HCT116 (cell line): ENCODE measurements around the gene SLC34A3. TPM values are rescaled to one million over a fixed set of nuclear protein-coding genes. Genes with fewer than 3 reads are reported as not detected.

Experiments
- ATAC-seq: fragments of 200-7000 bp; cut with Tn5 transposase; 2 replicates; pipeline ENCODE4 v1.9.1; 2020; ENCODE audit warnings: mild to moderate bottlenecking, moderate library complexity
- BruUV-seq: library from RNA; stranded (reverse); fragments of 400-500 nt; replicated peaks from 2 replicates; lab custom pipeline; 2021; lab: Mats Ljungman, UMichigan
- CTCF ChIA-PET: fragments of 300-600 bp; sonication (Branson Sonifier 250); formaldehyde crosslinking; loops from one replicate; lab custom pipeline; 2021; ENCODE audit warnings: antibody characterized with exemption; lab: Charles Lee
- POLR2A ChIA-PET: fragments of 300-600, 350-600 bp; sonication (Branson Sonifier 250); formaldehyde crosslinking; loops from one replicate; lab custom pipeline; 2021; ENCODE audit warnings: antibody characterized with exemption; lab: Charles Lee
- RAD21 ChIA-PET, 2 experiments: fragments of 300-600 bp; sonication (Branson Sonifier 250); formaldehyde crosslinking; loops; one replicate each; lab custom pipeline; 2023; ENCODE audit warnings: low total read pairs in 2 of 2; ENCODE audit not compliant: uncharacterized antibody in 2 of 2, unreplicated experiment in 2 of 2, low non-redundant PET in 1 of 2; lab: Charles Lee
- DNase-seq: peaks from one replicate; pipeline ENCODE4 v3.0.0-alpha.2; 2010; ENCODE audit warnings: low read depth, low spot score
- H2AFZ ChIP-seq: fragments of 200-600 bp; shearing (Covaris generic), sonication (generic); 2 replicates; pipeline ENCODE4 v1.6.1; 2017; ENCODE audit warnings: low read depth, mixed run types, mixed read lengths, antibody characterized with exemption, low read length; ENCODE audit not compliant: poor library complexity, severe bottlenecking
- H3K27ac ChIP-seq: 2 replicates; pipeline ENCODE4 v1.5.1; 2012; ENCODE audit warnings: low read depth, low read length
- H3K27me3 ChIP-seq: fragments of 200-600 bp; sonication (generic); 2 replicates; pipeline ENCODE4 v1.6.1; 2016; ENCODE audit warnings: mixed run types, low read length, mixed read lengths; ENCODE audit not compliant: insufficient read depth
- H3K36me3 ChIP-seq, 2 experiments: fragments of 200-500 bp in 1 of 2; fragments of 200-600 bp in 1 of 2; sonication (Bioruptor generic) in 1 of 2; sonication (generic) in 1 of 2; 2 replicates each; pipeline versions ENCODE4 v1.5.1 to v1.6.1; 2014 to 2016; ENCODE audit warnings: low read length in 2 of 2, inconsistent platforms in 1 of 2, mixed read lengths in 1 of 2, mixed run types in 1 of 2; ENCODE audit not compliant: insufficient read depth in 2 of 2, control insufficient read depth in 1 of 2
- H3K4me1 ChIP-seq, 2 experiments: fragments of 200-600 bp in 1 of 2; sonication (generic) in 1 of 2; 2 replicates each; pipeline versions ENCODE4 v1.5.1 to v1.6.1; 2012 to 2017; ENCODE audit warnings: low read length in 2 of 2, inconsistent platforms in 1 of 2, mild to moderate bottlenecking in 1 of 2, mixed read lengths in 1 of 2, mixed run types in 1 of 2, moderate library complexity in 1 of 2; ENCODE audit not compliant: insufficient read depth in 2 of 2, control insufficient read depth in 1 of 2
- H3K4me2 ChIP-seq: fragments of 200-600 bp; sonication (generic); 2 replicates; pipeline ENCODE4 v1.6.1; 2017; ENCODE audit warnings: mixed run types, low read length, mixed read lengths
- H3K4me3 ChIP-seq, 2 experiments: fragments of 200-600 bp in 1 of 2; sonication (generic) in 1 of 2; replicated peaks in 1 of 2; 2 replicates each; pipeline ENCODE4 v1.5.1; 2011 to 2016; ENCODE audit warnings: low read length in 2 of 2, control low read depth in 1 of 2, low read depth in 1 of 2, mild to moderate bottlenecking in 1 of 2, mixed read lengths in 1 of 2, mixed run types in 1 of 2
- H3K79me2 ChIP-seq: fragments of 200-600 bp; sonication (generic); 2 replicates; pipeline ENCODE4 v1.6.1; 2017; ENCODE audit warnings: mild to moderate bottlenecking, mixed run types, low read length, moderate library complexity, mixed read lengths; ENCODE audit not compliant: insufficient read depth
- H3K9ac ChIP-seq: fragments of 200-600 bp; sonication (generic); 2 replicates; pipeline ENCODE4 v1.6.1; 2016; ENCODE audit warnings: low read length, mixed read lengths
- H3K9me2 ChIP-seq: fragments of 200-600 bp; sonication (generic), shearing (Covaris generic); 2 replicates; pipeline ENCODE4 v1.6.1; 2017; ENCODE audit warnings: mixed run types, mild to moderate bottlenecking, moderate library complexity; ENCODE audit not compliant: insufficient read depth
- H3K9me3 ChIP-seq, 2 experiments: fragments of 200-500 bp in 1 of 2; fragments of 200-600 bp in 1 of 2; sonication (Bioruptor generic) in 1 of 2; sonication (generic) in 1 of 2; 2 replicates each; pipeline ENCODE4 v1.6.1; 2014 to 2017; ENCODE audit warnings: low read length in 2 of 2, mixed read lengths in 2 of 2, inconsistent platforms in 1 of 2, low read depth in 1 of 2, mild to moderate bottlenecking in 1 of 2, mixed run types in 1 of 2, moderate library complexity in 1 of 2; ENCODE audit not compliant: control insufficient read depth in 1 of 2, insufficient read depth in 1 of 2
- H4K20me1 ChIP-seq: fragments of 200-600 bp; sonication (generic), shearing (Covaris generic); 2 replicates; pipeline ENCODE4 v1.6.1; 2017; ENCODE audit warnings: mixed run types, mild to moderate bottlenecking, moderate library complexity; ENCODE audit not compliant: insufficient read depth
- ATF3 ChIP-seq: IDR thresholded peaks from 2 replicates; pipeline ENCODE4 v1.6.1; 2012
- CBX3 ChIP-seq: IDR thresholded peaks from 2 replicates; pipeline ENCODE4 v1.6.1; 2012; ENCODE audit warnings: low read depth
- CEBPB ChIP-seq: IDR thresholded peaks from 2 replicates; pipeline ENCODE4 v1.6.1; 2012; ENCODE audit warnings: low read depth
- EGR1 ChIP-seq: IDR thresholded peaks from 2 replicates; pipeline ENCODE4 v1.6.1; 2012; ENCODE audit warnings: low read depth
- EZH2 ChIP-seq: fragments of 200-600 bp; sonication (generic); IDR thresholded peaks from 2 replicates; pipeline ENCODE4 v1.6.1; 2017; ENCODE audit warnings: antibody characterized with exemption, mixed run types
- FOSL1 ChIP-seq: IDR thresholded peaks from 2 replicates; pipeline ENCODE4 v1.6.1; 2012; ENCODE audit warnings: low read depth
- JUND ChIP-seq: IDR thresholded peaks from 2 replicates; pipeline ENCODE4 v1.6.1; 2012
- POLR2A ChIP-seq: IDR thresholded peaks from 2 replicates; pipeline ENCODE4 v1.7.0; 2011; ENCODE audit warnings: borderline replicate concordance; ENCODE audit not compliant: insufficient read depth, insufficient read length; ENCODE audit errors: extremely low read depth
- POLR2AphosphoS5 ChIP-seq: IDR thresholded peaks from 2 replicates; pipeline ENCODE4 v1.6.1; 2011; ENCODE audit warnings: mild to moderate bottlenecking, low read depth, low read length, moderate library complexity
- SP1 ChIP-seq: IDR thresholded peaks from 2 replicates; pipeline ENCODE4 v1.6.1; 2012; ENCODE audit warnings: low read depth
- SRF ChIP-seq: IDR thresholded peaks from 2 replicates; pipeline ENCODE4 v1.6.1; 2012; ENCODE audit warnings: low read depth
- TCF7L2 ChIP-seq: IDR thresholded peaks from 2 replicates; pipeline ENCODE4 v1.7.0; 2011; ENCODE audit warnings: borderline replicate concordance, inconsistent platforms; ENCODE audit not compliant: insufficient read depth, insufficient read length; ENCODE audit errors: extremely low read depth
- YY1 ChIP-seq: IDR thresholded peaks from 2 replicates; pipeline ENCODE4 v1.6.1; 2011; ENCODE audit warnings: low read length, low read depth, moderate library complexity, mild to moderate bottlenecking; ENCODE audit not compliant: insufficient replicate concordance; ENCODE audit errors: extremely low read depth
- ZBTB33 ChIP-seq: IDR thresholded peaks from 2 replicates; pipeline ENCODE4 v1.6.1; 2011; ENCODE audit warnings: mild to moderate bottlenecking, low read length, moderate library complexity; ENCODE audit not compliant: insufficient replicate concordance; ENCODE audit errors: extremely low read depth
- ZFX ChIP-seq: fragments of 450-650 bp; IDR thresholded peaks from 2 replicates; pipeline ENCODE4 v1.6.1; 2017
- intact Hi-C: fragments of 100-400 bp; cut with micrococcal nuclease; formaldehyde crosslinking; loops from 2 replicates; pipeline ENCODE4 v1.10.0; 2022
- total RNA-seq: library from RNA; stranded (reverse); gene quantifications from one replicate; pipeline ENCODE4 v1.2.1, GENCODE V29; 2021; ENCODE audit not compliant: unreplicated experiment

SLC34A3 gene
- total RNA-seq, 1 experiment from 2014 or later = 0.15 TPM

GRCh38 chr9:137225699-137226331 lies 4.9 kb upstream of the SLC34A3 start:
- no TSS peak for BruUV-seq
- peaks cover 44 to 72% of the 10 kb centered on the region in 2 experiments for H3K4me1 ChIP-seq
- no peak overlapping the region for H3K4me3 ChIP-seq
- no peak for DNase-seq
- H3K9ac ChIP-seq = peak overlapping the region; percentile 97
- ChIA-PET CTCF (interaction anchor here (1.2 to 4.7 kb wide), 6 partner anchors 12 to 197 kb away, joined by 4 to 43 read pairs (median 14); partner anchors contain the start of genes ANAPC2 and SSNA1), POLR2A (interaction anchor here (1.1 to 2.5 kb wide), 6 partner anchors 9 to 63 kb away, joined by 3 to 16 read pairs (median 6); partner anchors contain the start of genes ANAPC2, SSNA1, TPRN and TUBB4B), RAD21 (interaction anchor here (1.8 to 1.9 kb wide), 2 partner anchors 37 kb away, joined by 7 to 9 read pairs; partner anchors contain the start of genes ANAPC2 (in 2 of the 2) and SSNA1 (in 2 of the 2))
- H3K27me3 ChIP-seq = no peaks in the 10 kb centered on the region
- H3K4me2 ChIP-seq = peak overlapping the region; percentile 99
- no peaks in the 10 kb centered on the region for H3K9me3 ChIP-seq
- intact Hi-C loops = loop anchor here (5.0 to 10.0 kb wide), 3 partner anchors 39 to 441 kb away; partner anchors contain the start of genes ANAPC2, NPDC1 and SSNA1
- H4K20me1 ChIP-seq = no peaks in the 10 kb centered on the region
- H2AFZ ChIP-seq = no peak overlapping the region
- no peaks in the 10 kb centered on the region for H3K79me2 ChIP-seq
- no peaks in the 10 kb centered on the region for H3K9me2 ChIP-seq
- peak overlapping the region; percentile 88 for H3K27ac ChIP-seq
- no peak for ATAC-seq
- TF ChIP-seq POLR2AphosphoS5 (no peak), EGR1 (no peak), SP1 (no peak), EZH2 (no peak), ZFX (no peak)
- no peaks in the 10 kb centered on the region for H3K36me3 ChIP-seq

DNA sequence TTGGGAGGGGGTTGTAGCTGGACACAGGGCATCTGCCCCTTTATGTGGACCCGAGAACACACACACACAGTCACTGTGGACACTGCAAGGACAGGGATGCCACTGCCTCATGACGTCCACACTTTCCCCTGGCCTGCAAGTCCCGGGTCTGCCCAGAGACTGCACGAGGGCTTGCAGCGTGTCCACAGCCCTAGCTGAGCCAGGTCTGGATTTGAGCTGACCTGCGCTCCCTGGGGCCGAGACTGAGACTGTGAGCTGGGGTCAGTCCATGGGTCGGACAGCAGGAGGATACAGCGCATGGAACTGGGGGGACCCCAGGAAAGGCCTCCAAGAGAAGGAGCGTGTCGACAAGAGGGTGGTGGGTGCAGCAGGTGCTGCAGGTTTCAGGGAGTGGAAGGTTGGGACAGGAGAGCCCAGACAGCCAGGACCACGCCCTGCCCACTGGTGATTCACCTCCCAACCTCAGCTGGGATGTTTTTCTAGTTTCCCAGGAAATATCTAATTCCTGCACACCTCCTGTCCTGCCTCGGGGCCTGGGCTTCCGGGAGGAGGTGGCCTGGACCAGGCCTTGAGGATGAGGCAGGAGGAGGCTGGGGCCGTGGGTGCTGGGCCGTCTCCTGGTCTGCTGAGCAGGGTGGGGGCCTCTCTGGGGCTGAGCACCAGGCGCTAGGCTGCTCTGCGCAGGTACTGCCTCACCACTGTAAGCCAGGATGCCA lies 4.2 kb upstream of the SLC34A3 start:
- intact Hi-C loops = loop anchor here (1.0 to 10.0 kb wide), 4 partner anchors 39 to 442 kb away; partner anchors contain the start of genes ANAPC2, NPDC1 and SSNA1
- Histone ChIP-seq H3K9me2 (no peaks in the 10 kb centered on the region), H3K4me2 (peak overlapping the region; percentile 99), H3K27me3 (no peaks in the 10 kb centered on the region), H3K4me3 (peak overlapping the region; percentile 14 to 48), H3K9ac (peak overlapping the region; percentile 97), H4K20me1 (no peaks in the 10 kb centered on the region), H3K4me1 (peaks cover 44 to 71% of the 10 kb centered on the region in 2 experiments), H3K36me3 (no peaks in the 10 kb centered on the region), H2AFZ (no peak overlapping the region), H3K27ac (peak overlapping the region; percentile 88), H3K79me2 (no peaks in the 10 kb centered on the region), H3K9me3 (no peaks in the 10 kb centered on the region)
- POLR2A ChIA-PET = interaction anchor here (0.7 to 2.5 kb wide), 7 partner anchors 10 to 103 kb away, joined by 3 to 16 read pairs (median 6); partner anchors contain the start of genes ANAPC2, SSNA1, TPRN and TUBB4B
- RAD21 ChIA-PET = interaction anchor here (1.2 to 1.9 kb wide), 6 partner anchors 13 to 180 kb away, joined by 3 to 9 read pairs (median 4); partner anchors contain the start of genes ANAPC2 (in 2 of the 2) and SSNA1 (in 2 of the 2)
- no TSS peak for BruUV-seq
- CTCF ChIA-PET = interaction anchor here (1.1 to 4.7 kb wide), 12 partner anchors 10 to 197 kb away, joined by 3 to 43 read pairs (median 6); partner anchors contain the start of genes ANAPC2, SAPCD2, SSNA1 and TPRN
- ATAC-seq = peak; percentile 31
- DNase-seq = no peak
- no peak for TF ChIP-seq POLR2A
- TF ChIP-seq ATF3 = no peak
- no peak for TF ChIP-seq JUND
- TF ChIP-seq EZH2 = no peak
- TF ChIP-seq CBX3 = no peak
- TF ChIP-seq POLR2AphosphoS5 = no peak
- TF ChIP-seq FOSL1 = no peak
- TF ChIP-seq SP1 = no peak
- TF ChIP-seq ZBTB33 = no peak
- TF ChIP-seq CEBPB = no peak
- no peak for TF ChIP-seq YY1
- TF ChIP-seq TCF7L2 = no peak
- TF ChIP-seq SRF = no peak
